22Rv1 (cell line): Measurements from ENCODE around the gene IMMP2L.

Source experiments
- CTCF ChIP-seq: fragments of 450-650 bp; IDR thresholded peaks from 2 replicates; pipeline ENCODE4 v1.5.1; 2017; ENCODE audit warnings: mild to moderate bottlenecking
- ZFX ChIP-seq: fragments of 450-650 bp; IDR thresholded peaks from 2 replicates; pipeline ENCODE4 v1.6.1; 2017; ENCODE audit warnings: antibody characterized with exemption, borderline replicate concordance

GRCh38 chr7:111518264-111518663 lies 44.0 kb downstream of the IMMP2L start:
- TF ChIP-seq CTCF (no peak), ZFX (no peak)
